Adrenal gland (tissue), 5 donors: ENCODE data around the gene MAP2.

Experiments
- CTCF ChIP-seq, 6 experiments: fragments of 450-650 bp in 4 of 6; fragments of 200-600 bp in 2 of 6; sonication (generic) in 1 of 6; IDR thresholded peaks; 1 replicate in 5 of 6; 2 replicates in 1 of 6; pipeline versions ENCODE4 v1.5.1 to v1.8.0; 2016 to 2021; ENCODE audit warnings: antibody characterized with exemption in 6 of 6, mild to moderate bottlenecking in 2 of 6, moderate library complexity in 1 of 6
- POLR2A ChIP-seq, 2 donors: fragments of 450-650 bp; IDR thresholded peaks; one replicate each; pipeline ENCODE4 v1.6.1; 2017; ENCODE audit warnings: antibody characterized with exemption in 2 of 2, mild to moderate bottlenecking in 2 of 2, moderate library complexity in 1 of 2
- donor health status: DM: no; HTN: no; CAD: no.

GRCh38 chr2:209663139-209663538 lies 239.3 kb downstream of the MAP2 start:
- TF ChIP-seq CTCF (IDR thresholded peaks at IDR 0.05) (no peak), POLR2A (IDR thresholded peaks at IDR 0.05) (no peak)
